GM19351 (cell line): ENCODE results near the gene IMP3.

Experiments used
- ATAC-seq: cut with Tn5 transposase; IDR thresholded peaks from one replicate; pipeline ENCODE4 v1.9.1; 2021; ENCODE audit warnings: mild to moderate bottlenecking, moderate library complexity; ENCODE audit not compliant: unreplicated experiment

The IMP3 gene

DNA sequence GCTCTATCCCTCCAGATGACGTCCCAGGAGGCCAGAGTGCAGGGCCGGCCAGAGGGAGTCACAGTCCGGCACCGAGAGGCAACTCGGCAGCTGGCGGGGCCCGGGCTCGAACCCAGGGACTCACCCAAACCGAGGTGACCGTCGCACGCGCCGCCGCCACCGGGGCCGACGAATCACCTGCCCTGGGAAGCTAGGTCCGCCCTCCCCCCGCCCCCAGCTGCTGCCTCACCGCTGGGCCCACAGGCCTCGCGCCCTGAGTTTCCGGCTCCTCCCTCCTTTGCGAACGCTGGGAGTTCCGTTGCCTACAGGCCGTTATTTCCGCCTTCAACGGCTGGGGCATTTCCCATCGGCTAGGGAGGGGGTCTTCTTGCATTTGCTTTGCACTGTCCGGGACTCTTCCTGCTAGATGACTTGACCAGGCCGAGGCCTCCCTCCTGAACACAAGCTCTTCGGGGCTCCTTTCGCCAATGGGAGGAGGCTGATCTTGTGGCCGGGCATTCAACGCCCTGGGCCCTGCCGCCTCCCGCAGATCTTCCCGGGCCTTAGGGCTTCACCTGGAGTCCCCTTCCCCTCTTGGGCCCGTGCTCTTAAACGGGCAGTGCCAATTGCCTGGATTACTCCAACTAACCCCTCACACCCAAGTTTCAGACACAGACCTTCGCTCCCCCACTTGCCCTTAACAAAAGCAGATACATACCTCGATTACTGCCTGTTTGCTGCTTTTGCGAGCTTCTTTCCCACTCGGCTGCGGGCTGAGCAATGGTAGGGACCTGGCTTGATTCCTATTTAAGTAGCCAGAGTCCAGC lies 14.3 kb downstream of the IMP3 start, which contains the start of gene SNUPN:
Gene SNUPN, minus strand, starts transcription at position 184 of the 806 bp plus-strand sequence. CDS start 4,674 bp downstream, outside the sequence.
- peak; percentile 76 for ATAC-seq

DNA sequence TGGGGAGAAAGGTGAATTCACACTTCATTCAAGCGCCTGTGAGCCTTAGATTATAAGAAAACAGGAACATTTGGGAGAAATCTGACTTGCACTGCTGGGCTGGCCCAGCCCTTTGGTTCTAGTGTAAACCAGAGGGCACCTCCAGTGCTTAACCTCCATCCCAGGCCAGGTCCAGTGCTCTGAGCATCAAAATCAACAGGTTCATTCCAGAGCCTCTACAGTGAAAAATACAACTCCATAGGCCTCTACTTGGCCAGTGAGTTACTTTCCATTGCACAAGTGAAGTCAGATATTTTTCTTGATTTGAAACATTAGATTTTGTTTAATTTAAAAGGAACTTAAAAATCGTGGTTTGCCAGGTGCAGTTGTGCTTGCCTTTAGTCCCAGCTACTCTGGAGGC lies 17.5 kb downstream of the IMP3 start:
- ATAC-seq, result no peak

DNA sequence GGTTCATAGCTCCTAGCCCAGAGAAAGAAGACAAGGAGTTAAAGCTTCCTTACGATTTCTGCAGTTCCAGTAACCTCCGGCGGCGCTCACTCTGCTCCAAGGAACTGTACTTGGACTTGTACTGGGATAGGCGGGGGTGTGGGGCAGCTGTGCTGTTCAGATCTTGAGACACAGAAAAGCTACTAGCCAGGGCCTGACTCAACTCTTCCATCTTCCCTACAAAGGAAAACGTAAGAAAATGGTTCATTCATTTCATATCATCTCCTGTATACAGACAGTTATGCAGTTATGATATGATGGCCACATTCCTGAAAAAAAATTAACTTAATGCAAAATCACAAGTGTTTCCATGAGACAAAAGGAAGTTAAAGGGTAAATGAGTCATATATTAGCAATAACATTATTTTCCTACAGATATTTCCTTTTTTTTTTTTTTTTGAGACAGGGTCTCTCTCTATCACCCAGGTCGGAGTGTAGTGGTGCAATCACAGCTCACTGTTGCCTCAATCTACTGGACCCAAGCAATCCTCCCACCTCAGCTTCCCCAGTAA lies 19.1 kb downstream of the IMP3 start:
- no peak for ATAC-seq

DNA sequence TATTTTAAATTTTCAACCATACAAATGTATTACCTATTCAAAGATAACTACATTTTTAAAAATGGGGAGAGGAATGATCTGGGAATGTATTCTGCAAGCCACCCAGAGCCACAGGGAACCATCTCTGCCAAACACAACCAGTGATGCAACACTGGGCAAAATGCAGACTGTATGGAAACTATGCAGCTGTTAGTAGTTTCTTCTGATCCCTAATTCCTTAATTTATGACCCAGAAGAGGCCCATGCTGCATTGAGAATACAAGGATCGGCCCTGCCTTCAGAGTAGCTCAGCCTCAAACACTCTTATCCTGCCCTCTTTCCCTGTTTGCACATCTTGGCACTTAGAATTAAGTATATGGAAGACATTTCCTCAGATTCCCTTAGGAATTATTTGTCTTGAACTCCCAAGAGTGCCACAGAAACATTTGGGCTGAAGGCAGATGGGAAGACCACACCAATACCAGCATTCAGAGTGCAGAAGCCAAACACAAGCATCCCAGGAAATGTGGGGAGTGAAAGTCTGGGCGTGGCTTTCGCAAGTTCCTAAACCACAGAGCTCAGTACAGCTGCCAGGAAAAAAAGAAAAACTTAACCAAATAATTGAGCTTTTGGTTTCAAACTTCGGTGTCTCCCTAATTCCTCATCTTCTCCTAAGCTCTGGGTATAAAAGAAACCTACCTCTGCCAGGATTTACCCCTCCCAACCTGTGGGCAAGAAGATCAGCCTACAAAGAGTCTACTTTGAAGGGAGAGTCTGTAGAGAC lies 19.8 kb downstream of the IMP3 start:
- no peak for ATAC-seq

GRCh38 chr15:75616766-75617165 lies 23.3 kb downstream of the IMP3 start:
- no peak for ATAC-seq

DNA sequence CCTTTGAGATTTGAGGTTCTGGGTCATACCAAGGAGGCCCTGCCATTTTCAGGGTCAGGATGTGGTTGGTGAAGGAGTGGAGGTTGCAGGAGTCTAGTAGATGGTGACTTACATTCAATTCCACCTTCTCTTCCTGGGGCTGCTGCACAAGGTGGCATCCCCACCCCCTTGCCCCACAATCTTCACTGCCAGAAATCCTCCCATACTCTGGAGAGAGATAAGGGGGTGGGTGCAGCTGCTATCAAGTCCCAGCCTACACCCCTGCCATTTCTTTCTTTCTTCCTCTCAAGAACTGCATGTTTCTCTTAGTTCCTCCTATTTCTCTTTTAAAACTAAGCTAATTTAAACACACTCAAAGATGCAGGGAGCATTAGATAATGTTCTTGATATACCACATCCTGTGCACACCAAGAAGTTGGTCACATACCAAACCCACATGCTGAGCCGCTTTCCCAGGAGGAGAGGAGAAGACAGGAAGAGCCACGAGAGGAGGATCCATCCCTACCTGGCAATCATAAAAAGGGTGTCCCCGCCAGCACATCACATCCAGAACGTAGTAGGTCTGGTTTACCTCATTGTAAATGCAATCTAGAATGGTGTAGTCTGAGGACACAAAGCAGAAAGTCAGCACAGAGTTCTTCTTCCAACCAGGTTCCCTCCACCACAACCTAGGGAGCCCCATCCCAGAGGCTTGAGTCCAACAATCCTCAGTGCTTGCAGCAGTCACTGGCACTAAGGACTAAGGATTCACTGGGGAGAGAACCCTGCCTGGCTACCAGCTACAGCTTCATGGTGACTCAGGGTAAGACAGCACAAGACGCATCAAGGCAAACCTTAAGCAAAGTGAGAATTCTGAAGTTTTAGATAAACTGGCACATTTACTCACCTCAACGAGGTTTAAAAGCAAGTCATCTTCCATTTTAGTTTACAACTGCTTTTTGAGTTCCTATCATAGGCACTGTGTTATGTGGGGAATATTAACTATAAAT lies 33.0 kb downstream of the IMP3 start:
- no peak for ATAC-seq

GRCh38 chr15:75606026-75606425 lies 34.0 kb downstream of the IMP3 start:
- no peak for ATAC-seq

- no peak for ATAC-seq
These were observed 40.6 kb downstream of the IMP3 start for GRCh38 chr15:75599401-75599800.

DNA sequence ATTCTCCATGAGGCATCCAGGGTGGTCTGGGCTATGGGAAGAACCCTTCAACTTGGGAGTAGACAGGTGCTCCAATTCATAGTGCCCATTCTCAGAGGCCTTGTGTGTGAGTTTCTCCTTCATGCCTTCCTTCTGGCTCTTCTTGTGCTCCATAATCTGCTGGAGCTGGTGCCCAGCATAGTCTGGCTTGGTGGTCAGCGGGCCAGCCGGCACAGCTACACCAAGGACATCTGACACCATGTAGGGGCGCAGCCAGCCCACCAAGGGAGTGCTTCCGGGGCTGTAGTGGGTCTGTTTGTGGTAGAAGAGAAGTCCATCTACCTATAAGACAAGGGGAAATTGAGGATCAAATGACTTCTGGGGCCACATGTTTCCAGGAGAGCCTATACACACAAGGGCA lies 41.7 kb downstream of the IMP3 start:
- ATAC-seq, result no peak

- no peak for ATAC-seq
These were observed 42.2 kb downstream of the IMP3 start for GRCh38 chr15:75597667-75598341.

DNA sequence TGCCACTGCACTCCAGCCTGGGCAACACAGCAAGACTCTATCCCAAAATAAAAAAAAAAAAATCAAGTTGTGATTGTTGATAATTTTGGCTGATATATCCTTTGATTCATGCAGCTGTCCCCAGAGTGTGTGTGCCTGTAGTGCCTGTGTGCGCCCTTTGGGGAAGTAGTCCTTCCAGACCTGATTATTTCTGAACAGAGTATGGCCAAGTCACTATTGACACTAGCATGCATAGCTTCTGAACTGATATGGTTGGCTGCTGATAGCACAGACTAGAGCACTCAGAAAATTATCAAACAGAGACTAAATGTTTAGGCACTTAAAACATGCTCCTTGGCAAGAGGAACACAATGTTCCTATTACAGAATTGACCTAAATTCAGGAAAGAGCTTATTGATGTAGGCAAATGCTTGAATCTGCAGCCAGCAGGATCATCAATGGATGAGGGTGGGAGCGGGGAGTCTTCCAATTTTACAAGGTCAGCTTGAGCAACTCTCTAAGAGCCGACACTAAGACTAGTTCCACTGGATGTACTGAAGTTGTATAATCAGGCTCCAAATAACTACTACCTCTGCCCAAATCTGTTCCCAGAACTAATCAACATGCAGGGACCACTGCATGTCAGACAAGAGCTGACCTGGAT lies 43.2 kb downstream of the IMP3 start:
- no peak for ATAC-seq

DNA sequence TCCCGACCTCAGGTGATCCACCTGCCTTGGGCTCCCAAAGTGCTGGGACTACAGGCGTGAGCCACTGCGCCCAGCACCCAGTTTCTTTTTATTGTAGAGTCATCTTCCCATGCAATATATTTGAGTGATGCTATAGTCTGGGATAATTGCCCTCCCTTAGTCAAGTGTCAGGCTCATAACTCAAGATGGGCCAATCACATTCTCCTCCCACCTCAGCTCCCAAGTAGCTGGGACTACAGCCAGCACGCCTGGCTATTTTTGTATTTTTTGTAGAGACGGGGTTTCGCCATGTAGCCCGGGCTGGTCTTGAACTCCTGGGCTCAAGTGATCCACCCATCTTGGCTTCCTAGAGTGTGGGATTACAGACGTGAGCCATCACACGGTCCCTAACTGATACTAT lies 45.7 kb downstream of the IMP3 start:
- no peak for ATAC-seq

DNA sequence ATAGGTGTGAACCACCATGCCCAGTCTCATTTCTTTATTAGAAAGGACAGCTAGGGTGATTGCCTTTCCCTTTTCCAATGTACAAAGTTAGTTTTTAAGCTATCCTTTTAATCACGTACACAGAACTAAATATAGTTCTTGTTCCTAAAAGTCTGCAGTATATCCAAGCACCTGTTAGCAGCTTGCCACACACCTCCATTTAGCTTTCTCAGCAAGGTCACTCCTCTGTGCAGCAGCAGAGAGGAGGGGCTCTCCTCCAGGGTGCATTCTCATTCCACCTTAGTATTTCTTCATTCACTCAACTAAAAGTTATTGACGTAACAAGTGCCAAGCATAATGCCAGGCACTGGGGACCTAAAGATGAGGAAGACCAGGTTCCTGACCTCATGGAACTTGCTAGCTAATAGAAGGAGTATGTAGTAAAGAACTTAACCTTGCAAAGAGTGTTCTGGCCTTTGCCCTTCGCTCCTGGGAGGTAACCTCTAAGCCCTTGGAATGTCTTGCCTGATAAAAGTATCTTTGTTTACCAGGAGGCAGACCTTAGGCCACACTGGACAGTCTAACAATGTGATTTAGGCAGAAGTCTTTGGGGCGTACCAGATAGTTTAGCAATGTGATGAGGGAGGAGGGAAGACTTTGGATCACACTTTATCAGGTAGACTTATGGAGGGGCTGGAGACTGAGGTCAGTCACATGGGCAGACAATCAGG lies 48.2 kb downstream of the IMP3 start:
- no peak for ATAC-seq

DNA sequence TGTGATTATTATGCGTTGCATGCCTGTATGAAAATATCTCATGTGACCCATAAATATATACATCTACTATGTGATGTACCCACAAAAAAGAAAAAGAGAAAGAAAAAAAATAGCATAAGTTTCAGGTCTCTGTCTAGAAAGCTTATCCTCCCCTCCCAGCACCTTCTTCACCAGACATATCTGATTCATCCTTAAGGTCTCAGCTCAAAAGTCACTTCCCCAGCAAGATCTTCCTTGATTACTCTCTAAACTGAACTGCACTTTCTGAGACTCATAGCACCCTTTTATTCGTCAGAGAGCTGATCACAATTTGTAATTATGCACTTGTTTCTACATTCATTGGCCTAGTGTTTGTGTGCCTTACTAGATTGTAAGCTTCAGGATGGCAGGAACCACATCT lies 49.8 kb downstream of the IMP3 start:
- ATAC-seq, result no peak
